Type B pancreatic cell (in vitro differentiated cells): ENCODE results near the gene ZSWIM8. TPM values are rescaled to one million over a fixed set of nuclear protein-coding genes. Genes with fewer than 3 reads are reported as not detected.

Experiments used
- DNase-seq: peaks from one replicate; pipeline ENCODE4 v3.0.0; 2021; ENCODE audit warnings: mixed read lengths; ENCODE audit not compliant: unreplicated experiment; ENCODE audit errors: extremely low spot score
- H3K27ac Mint-ChIP-seq: 2 replicates; pipeline ENCODE4 v1.8.0; 2021; ENCODE audit warnings: mild to moderate bottlenecking, mixed read lengths
- H3K27me3 Mint-ChIP-seq: 2 replicates; pipeline ENCODE4 v1.8.0; 2021; ENCODE audit warnings: mixed read lengths
- H3K36me3 Mint-ChIP-seq: 2 replicates; pipeline ENCODE4 v1.8.0; 2021; ENCODE audit warnings: mixed read lengths
- H3K4me1 Mint-ChIP-seq: one replicate; pipeline ENCODE4 v1.8.0; 2021; ENCODE audit warnings: mixed read lengths; ENCODE audit not compliant: unreplicated experiment
- H3K4me3 Mint-ChIP-seq: 2 replicates; pipeline ENCODE4 v1.8.0; 2021; ENCODE audit warnings: mild to moderate bottlenecking, mixed read lengths
- H3K9me3 Mint-ChIP-seq: 2 replicates; pipeline ENCODE4 v1.8.0; 2021; ENCODE audit warnings: mixed read lengths
- CTCF ChIP-seq: fragments of 200-600 bp; sonication (generic); conservative IDR thresholded peaks from 2 replicates; pipeline ENCODE4 v1.5.0; 2021; ENCODE audit warnings: antibody characterized with exemption, mild to moderate bottlenecking
- total RNA-seq: library from RNA; stranded (reverse); gene quantifications from 2 replicates; pipeline ENCODE4 v1.2.1, GENCODE V29; 2021; ENCODE audit warnings: low replicate concordance

Gene ZSWIM8
- total RNA-seq, 1 donor from 2014 or later: 139 TPM

- H3K27me3 Mint-ChIP-seq: no peaks in the 10 kb centered on the region
- H3K4me1 Mint-ChIP-seq: no peaks in the 10 kb centered on the region
- H3K36me3 Mint-ChIP-seq: peaks cover 17% of the 10 kb centered on the region
- no peak overlapping the region for H3K4me3 Mint-ChIP-seq
- no peak for TF ChIP-seq CTCF
- H3K9me3 Mint-ChIP-seq: no peaks in the 10 kb centered on the region
- no peak for DNase-seq
- H3K27ac Mint-ChIP-seq: no peak overlapping the region
Measured at GRCh38 chr10:73796766-73797165, 11.4 kb downstream of the ZSWIM8 start.

- Mint-ChIP-seq H3K36me3 (peaks cover 17% of the 10 kb centered on the region), H3K27me3 (no peaks in the 10 kb centered on the region), H3K4me1 (no peaks in the 10 kb centered on the region), H3K9me3 (no peaks in the 10 kb centered on the region), H3K27ac (no peak overlapping the region), H3K4me3 (no peak overlapping the region)
- no peak for DNase-seq
- no peak for TF ChIP-seq CTCF
Measured at GRCh38 chr10:73797324-73798025, 12.1 kb downstream of the ZSWIM8 start.

GRCh38 chr10:73798087-73798486 is 12.7 kb downstream of the ZSWIM8 start:
- Mint-ChIP-seq H3K36me3 (peaks cover 17% of the 10 kb centered on the region), H3K4me3 (no peak overlapping the region), H3K27me3 (no peaks in the 10 kb centered on the region), H3K27ac (no peak overlapping the region), H3K9me3 (no peaks in the 10 kb centered on the region), H3K4me1 (no peaks in the 10 kb centered on the region)
- no peak for TF ChIP-seq CTCF
- no peak for DNase-seq

GRCh38 chr10:73798927-73799560 is 13.6 kb downstream of the ZSWIM8 start:
- DNase-seq: no peak
- Mint-ChIP-seq H3K36me3 (peaks cover 20% of the 10 kb centered on the region), H3K9me3 (no peaks in the 10 kb centered on the region), H3K4me3 (no peak overlapping the region), H3K27ac (no peak overlapping the region), H3K27me3 (no peaks in the 10 kb centered on the region), H3K4me1 (no peaks in the 10 kb centered on the region)
- TF ChIP-seq CTCF: no peak

GRCh38 chr10:73799899-73800559 is 14.6 kb downstream of the ZSWIM8 start:
- Mint-ChIP-seq H3K27me3 (no peaks in the 10 kb centered on the region), H3K27ac (no peak overlapping the region), H3K36me3 (peaks cover 17% of the 10 kb centered on the region), H3K4me1 (no peaks in the 10 kb centered on the region), H3K4me3 (no peak overlapping the region), H3K9me3 (no peaks in the 10 kb centered on the region)
- DNase-seq: no peak
- no peak for TF ChIP-seq CTCF
